ENCODE data around the gene MR1.

- no peak; the same call in 1 of the 2 replicates for TF ChIP-seq POLR2A (IDR thresholded peaks at IDR 0.05; ENCODE audit: low read depth, low read length)
- TF ChIP-seq POLR2AphosphoS5 (IDR thresholded peaks at IDR 0.05; ENCODE audit: low read depth, low read length): peak; percentile 57; the same call in 1 of the 2 replicates
These were observed 61.5 kb downstream of the MR1 start for GRCh38 chr1:181095260-181095659.

Data from GM12892 (cell line).